ENCODE results near the gene SHOX. TPM values are rescaled to one million over a fixed set of nuclear protein-coding genes. Genes with fewer than 3 reads are reported as not detected.

The SHOX gene
- total RNA-seq, 4 donors from 2014 or later = 0.17 TPM; not detected in 3

DNA sequence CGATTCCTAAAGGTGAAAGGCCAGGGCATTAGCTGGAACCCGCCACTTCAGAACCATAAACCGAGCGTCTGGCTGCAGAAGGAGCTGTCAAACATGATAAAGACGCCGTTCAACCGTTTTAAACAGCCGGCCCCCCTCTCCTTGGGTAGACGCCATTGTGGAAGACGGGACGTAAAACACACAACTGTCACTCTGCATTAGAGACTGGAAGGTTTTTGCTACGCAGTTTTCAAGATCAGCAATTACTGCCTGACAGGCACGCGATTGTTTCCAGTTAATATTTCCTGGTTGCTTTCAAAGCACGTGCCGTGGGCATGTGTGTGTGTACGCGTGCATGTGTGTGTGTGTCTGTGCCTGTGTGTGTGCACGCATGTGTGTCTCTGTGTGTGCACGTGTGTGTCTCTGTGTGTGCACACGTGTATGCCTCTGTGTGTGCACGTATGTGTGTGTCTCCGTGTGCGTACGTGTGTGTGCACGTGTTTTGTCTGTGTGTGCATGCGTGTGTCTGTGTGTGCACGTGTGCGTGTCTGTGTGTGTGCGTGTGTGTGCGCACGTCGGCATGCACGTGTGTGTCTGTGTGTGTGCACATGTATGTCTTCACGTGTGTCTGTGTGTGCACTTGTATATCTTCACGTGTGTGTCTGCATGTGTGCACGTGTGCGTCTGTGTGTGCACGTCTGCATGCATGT is 48.8 kb downstream of the SHOX start:
- Histone ChIP-seq H3K27ac (replicated peaks in 1 of 4) (no peak overlapping the region), H3K9me3 (no peaks in the 10 kb centered on the region), H3K4me3 (no peak overlapping the region), H3K36me3 (no peaks in the 10 kb centered on the region), H3K4me1 (no peaks in the 10 kb centered on the region), H3K27me3 (peaks cover 0 to 33% (median 0%) of the 10 kb centered on the region in 4 donors)
- TF ChIP-seq EP300 (IDR thresholded peaks at IDR 0.05) (no peak), POLR2A (IDR thresholded peaks at IDR 0.05; ENCODE audit: low read depth) (no peak), POLR2AphosphoS5 (IDR thresholded peaks at IDR 0.05) (no peak)
- TF ChIP-seq, protein P1, sequence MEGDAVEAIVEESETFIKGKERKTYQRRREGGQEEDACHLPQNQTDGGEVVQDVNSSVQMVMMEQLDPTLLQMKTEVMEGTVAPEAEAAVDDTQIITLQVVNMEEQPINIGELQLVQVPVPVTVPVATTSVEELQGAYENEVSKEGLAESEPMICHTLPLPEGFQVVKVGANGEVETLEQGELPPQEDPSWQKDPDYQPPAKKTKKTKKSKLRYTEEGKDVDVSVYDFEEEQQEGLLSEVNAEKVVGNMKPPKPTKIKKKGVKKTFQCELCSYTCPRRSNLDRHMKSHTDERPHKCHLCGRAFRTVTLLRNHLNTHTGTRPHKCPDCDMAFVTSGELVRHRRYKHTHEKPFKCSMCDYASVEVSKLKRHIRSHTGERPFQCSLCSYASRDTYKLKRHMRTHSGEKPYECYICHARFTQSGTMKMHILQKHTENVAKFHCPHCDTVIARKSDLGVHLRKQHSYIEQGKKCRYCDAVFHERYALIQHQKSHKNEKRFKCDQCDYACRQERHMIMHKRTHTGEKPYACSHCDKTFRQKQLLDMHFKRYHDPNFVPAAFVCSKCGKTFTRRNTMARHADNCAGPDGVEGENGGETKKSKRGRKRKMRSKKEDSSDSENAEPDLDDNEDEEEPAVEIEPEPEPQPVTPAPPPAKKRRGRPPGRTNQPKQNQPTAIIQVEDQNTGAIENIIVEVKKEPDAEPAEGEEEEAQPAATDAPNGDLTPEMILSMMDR (IDR thresholded peaks at IDR 0.05) = no peak
- no peak for DNase-seq (ENCODE audit: extremely low spot score)
- intact Hi-C loops (cut with DNase I) = no loop called here
- WGBS = 53% methylated on average over 37 of the region's 39 CpGs

DNA sequence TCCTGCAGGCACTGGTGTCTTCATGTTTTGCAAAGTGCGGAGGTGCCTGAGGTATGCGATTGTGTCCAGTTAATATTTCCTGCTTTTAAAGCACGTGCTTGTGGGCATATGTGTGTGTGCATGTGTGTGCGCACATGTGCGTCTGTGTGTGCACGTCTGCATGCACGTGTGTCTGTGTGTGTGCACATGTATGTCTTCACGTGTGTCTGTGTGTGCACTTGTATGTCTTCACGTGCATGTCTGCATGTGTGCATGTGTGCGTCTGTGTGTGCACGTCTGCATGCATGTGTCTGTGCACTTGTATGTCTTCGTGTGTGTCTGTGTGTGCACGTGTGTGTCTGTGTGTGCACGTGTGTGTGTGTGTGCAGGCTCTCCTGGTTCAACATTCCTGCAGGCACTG is 49.5 kb downstream of the SHOX start:
- Histone ChIP-seq H3K9me3 (no peaks in the 10 kb centered on the region), H3K4me1 (no peaks in the 10 kb centered on the region), H3K36me3 (no peaks in the 10 kb centered on the region), H3K4me3 (no peak overlapping the region), H3K27ac (replicated peaks in 1 of 4) (no peak overlapping the region), H3K27me3 (peaks cover 0 to 27% (median 0%) of the 10 kb centered on the region in 4 donors)
- 89% methylated on average over 13 of the region's 14 CpGs for WGBS
- no peak for DNase-seq (ENCODE audit: extremely low spot score)
- intact Hi-C loops (cut with DNase I) = no loop called here
- no peak for TF ChIP-seq EP300 (IDR thresholded peaks at IDR 0.05)
- TF ChIP-seq, protein P1 (IDR thresholded peaks at IDR 0.05) = no peak

DNA sequence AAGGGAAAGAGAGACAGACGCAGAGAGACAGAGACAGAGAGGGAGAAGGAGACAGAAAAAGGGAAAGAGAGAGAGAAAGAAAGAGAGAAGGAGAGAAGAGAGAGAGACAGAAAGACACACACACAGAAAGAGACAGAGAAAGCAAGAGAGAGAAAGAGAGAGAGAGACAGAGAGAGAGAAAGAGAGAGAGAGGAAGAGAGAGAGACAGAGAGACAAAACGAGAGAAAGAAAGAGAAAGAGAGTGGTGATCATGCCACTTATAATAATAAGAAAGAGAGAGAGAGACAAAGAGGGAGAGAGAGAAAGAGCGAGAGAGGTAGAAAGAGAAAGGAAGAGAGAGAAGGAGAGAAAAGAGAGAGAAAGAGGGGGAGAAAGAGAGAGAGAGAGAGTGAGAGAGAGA is 51.4 kb downstream of the SHOX start:
- peaks cover 0 to 32% (median 0%) of the 10 kb centered on the region in 4 donors for H3K27me3 ChIP-seq
- intact Hi-C loops (cut with DNase I) = no loop called here
- H3K36me3 ChIP-seq = no peaks in the 10 kb centered on the region
- no peaks in the 10 kb centered on the region for H3K9me3 ChIP-seq
- TF ChIP-seq EP300 (IDR thresholded peaks at IDR 0.05) (no peak), POLR2AphosphoS5 (IDR thresholded peaks at IDR 0.05) (no peak), POLR2A (IDR thresholded peaks at IDR 0.05; ENCODE audit: low read depth) (no peak)
- TF ChIP-seq, protein P1 (IDR thresholded peaks at IDR 0.05) = no peak
- H3K27ac ChIP-seq (replicated peaks in 1 of 4) = no peak overlapping the region
- no peaks in the 10 kb centered on the region for H3K4me1 ChIP-seq
- no peak overlapping the region for H3K4me3 ChIP-seq
- 86% methylated on average over 3 of the region's 3 CpGs for WGBS
- DNase-seq (ENCODE audit: extremely low spot score) = no peak

DNA sequence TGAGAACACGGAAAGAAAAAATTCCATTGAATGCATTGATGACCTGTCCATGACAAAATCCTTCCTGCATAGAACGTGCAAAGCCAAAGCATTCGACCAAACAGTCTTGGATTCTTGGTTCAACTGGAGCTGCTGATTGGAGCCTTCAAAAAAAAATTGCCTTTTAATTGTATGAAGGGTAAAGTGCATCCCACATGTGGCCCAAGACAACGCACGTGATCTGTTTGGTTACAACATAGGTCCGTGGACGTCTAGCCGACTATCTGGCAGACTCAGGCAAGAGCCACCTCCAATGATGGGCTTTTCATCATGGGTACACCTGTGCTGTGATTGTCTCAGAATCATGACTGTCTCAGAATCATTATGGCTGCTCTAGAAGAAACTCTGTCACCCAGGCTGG is 52.3 kb downstream of the SHOX start:
- no peak for DNase-seq (ENCODE audit: extremely low spot score)
- Histone ChIP-seq H3K36me3 (no peaks in the 10 kb centered on the region), H3K27ac (replicated peaks in 1 of 4) (no peak overlapping the region), H3K9me3 (no peaks in the 10 kb centered on the region), H3K27me3 (peaks cover 0 to 24% (median 0%) of the 10 kb centered on the region in 4 donors), H3K4me3 (no peak overlapping the region), H3K4me1 (no peaks in the 10 kb centered on the region)
- TF ChIP-seq, protein P1 (IDR thresholded peaks at IDR 0.05) = no peak
- TF ChIP-seq EP300 (IDR thresholded peaks at IDR 0.05) (no peak), POLR2A (IDR thresholded peaks at IDR 0.05; ENCODE audit: low read depth) (no peak), POLR2AphosphoS5 (IDR thresholded peaks at IDR 0.05) (no peak)
- 84% methylated on average over 8 of the region's 8 CpGs for WGBS
- intact Hi-C loops (cut with DNase I) = no loop called here

DNA sequence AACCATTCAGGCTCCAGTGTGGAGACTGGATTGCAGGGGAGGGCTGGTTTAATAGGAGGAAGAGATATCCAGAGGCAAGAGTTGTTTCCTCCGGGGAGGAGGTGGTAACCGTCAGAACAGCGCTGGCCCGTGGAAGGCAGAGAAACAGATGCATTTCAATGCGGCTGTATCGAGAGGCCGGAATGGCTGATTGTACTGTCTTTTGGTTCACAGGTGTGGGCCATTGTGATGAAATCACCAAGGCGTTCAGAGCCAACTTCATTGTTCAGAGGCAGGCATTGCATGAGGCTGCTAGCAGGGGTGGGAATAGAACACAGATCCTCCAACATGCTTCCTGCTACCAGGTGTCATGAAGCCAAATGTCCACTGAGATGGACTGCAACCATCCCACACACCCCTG is 53.0 kb downstream of the SHOX start:
- WGBS = 85% methylated on average over 8 of the region's 8 CpGs

More for the DNA sequence above, 53.0 kb downstream of the SHOX start:
- H3K9me3 ChIP-seq = no peaks in the 10 kb centered on the region
- no peaks in the 10 kb centered on the region for H3K4me1 ChIP-seq
- H3K4me3 ChIP-seq = no peak overlapping the region
- TF ChIP-seq POLR2AphosphoS5 (IDR thresholded peaks at IDR 0.05) = no peak
- no peak for TF ChIP-seq EP300 (IDR thresholded peaks at IDR 0.05)
- TF ChIP-seq, protein P1 (IDR thresholded peaks at IDR 0.05) = no peak
- TF ChIP-seq POLR2A (IDR thresholded peaks at IDR 0.05; ENCODE audit: low read depth) = no peak
- no peak for DNase-seq (ENCODE audit: extremely low spot score)
- no peak overlapping the region for H3K27ac ChIP-seq (replicated peaks in 1 of 4)
- H3K36me3 ChIP-seq = no peaks in the 10 kb centered on the region
- H3K27me3 ChIP-seq = peaks cover 0 to 24% (median 0%) of the 10 kb centered on the region in 4 donors
- intact Hi-C loops (cut with DNase I) = no loop called here
